ENCODE results near the gene FHDC1.

DNA sequence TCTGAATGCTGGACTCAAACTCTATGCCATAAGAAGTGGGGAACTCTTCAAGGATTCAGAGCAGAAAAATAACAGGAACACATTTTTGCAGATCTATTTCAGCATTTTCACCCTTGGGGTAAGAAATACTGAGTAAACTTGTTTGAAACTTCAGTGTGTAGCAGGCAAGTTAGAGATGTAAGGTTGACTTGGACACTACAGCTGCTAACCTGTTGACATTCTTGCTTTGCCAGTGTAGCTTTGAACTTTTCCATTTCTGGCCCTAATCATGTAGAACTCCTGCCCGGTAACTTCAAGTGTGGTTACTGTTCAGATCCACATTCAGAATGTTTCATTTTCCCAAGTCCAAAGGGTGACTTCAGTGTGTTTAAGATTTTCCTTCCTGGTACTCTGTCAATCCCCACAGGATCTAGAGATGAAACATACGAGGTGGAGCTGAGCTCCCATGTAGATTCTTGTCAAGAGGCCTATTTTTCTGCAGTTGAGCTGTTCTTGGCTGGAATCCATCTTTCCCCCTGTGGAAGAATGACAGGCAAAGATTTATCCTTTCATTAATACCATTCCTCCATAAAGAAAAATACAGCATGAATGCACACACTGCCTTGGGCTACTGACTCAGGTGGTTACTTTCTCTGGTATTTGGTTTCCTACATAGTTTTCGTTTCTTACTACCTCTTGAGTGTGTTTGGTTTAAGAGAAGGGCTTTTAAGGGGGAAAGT lies 34.1 kb downstream of the FHDC1 start:
- TF ChIP-seq, protein P1, sequence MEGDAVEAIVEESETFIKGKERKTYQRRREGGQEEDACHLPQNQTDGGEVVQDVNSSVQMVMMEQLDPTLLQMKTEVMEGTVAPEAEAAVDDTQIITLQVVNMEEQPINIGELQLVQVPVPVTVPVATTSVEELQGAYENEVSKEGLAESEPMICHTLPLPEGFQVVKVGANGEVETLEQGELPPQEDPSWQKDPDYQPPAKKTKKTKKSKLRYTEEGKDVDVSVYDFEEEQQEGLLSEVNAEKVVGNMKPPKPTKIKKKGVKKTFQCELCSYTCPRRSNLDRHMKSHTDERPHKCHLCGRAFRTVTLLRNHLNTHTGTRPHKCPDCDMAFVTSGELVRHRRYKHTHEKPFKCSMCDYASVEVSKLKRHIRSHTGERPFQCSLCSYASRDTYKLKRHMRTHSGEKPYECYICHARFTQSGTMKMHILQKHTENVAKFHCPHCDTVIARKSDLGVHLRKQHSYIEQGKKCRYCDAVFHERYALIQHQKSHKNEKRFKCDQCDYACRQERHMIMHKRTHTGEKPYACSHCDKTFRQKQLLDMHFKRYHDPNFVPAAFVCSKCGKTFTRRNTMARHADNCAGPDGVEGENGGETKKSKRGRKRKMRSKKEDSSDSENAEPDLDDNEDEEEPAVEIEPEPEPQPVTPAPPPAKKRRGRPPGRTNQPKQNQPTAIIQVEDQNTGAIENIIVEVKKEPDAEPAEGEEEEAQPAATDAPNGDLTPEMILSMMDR (IDR thresholded peaks at IDR 0.05 in 8 of 11, conservative IDR thresholded peaks at IDR 0.05 in 3 of 11) = no peak
- TF ChIP-seq POLR2A (IDR thresholded peaks at IDR 0.05) = no peak
